ENCODE results near the gene ZCCHC17.

GRCh38 chr1:31387612-31388011, 90.8 kb downstream of the ZCCHC17 start:
- TF ChIP-seq EZH2 (IDR thresholded peaks at IDR 0.05; ENCODE audit: insufficient read depth, low read length): no peak
- TF ChIP-seq CTCF (IDR thresholded peaks at IDR 0.05; ENCODE audit: insufficient read depth, low read depth, low read length): no peak
